SJSA1 (cell line): ENCODE results near the gene CRACR2B. TPM values are rescaled to one million over a fixed set of nuclear protein-coding genes. Genes with fewer than 3 reads are reported as not detected.

ENCODE experiments used
- DNase-seq, 2 experiments: peaks; one replicate each; pipeline ENCODE4 v3.0.0-alpha.2; 2015 to 2020; ENCODE audit warnings: low spot score in 2 of 2, low read depth in 1 of 2
- H3K27ac ChIP-seq: fragments of 250-450 bp; sonication (Bioruptor Pico); 2 replicates; pipeline ENCODE4 v1.5.1; 2020; ENCODE audit warnings: mild to moderate bottlenecking, moderate library complexity
- H3K27me3 ChIP-seq: fragments of 250-450 bp; sonication (Bioruptor Pico); replicated peaks from 2 replicates; pipeline ENCODE4 v1.5.1; 2020; ENCODE audit warnings: mild to moderate bottlenecking, moderate library complexity
- H3K36me3 ChIP-seq: fragments of 250-450 bp; sonication (Bioruptor Pico); 2 replicates; pipeline ENCODE4 v1.5.1; 2020; ENCODE audit warnings: mild to moderate bottlenecking
- H3K4me1 ChIP-seq: fragments of 250-450 bp; sonication (Bioruptor Pico); replicated peaks from 2 replicates; pipeline ENCODE4 v1.6.1; 2021; ENCODE audit warnings: mild to moderate bottlenecking
- H3K4me3 ChIP-seq: fragments of 250-450 bp; sonication (Bioruptor Pico); 2 replicates; pipeline ENCODE4 v1.5.1; 2020; ENCODE audit warnings: mild to moderate bottlenecking
- H3K9me3 ChIP-seq: fragments of 250-450 bp; sonication (Bioruptor Pico); replicated peaks from 2 replicates; pipeline ENCODE4 v1.5.1; 2020; ENCODE audit warnings: mild to moderate bottlenecking
- total RNA-seq: library from RNA; depleted of rRNA; stranded (reverse); fragments of >200 nt; shearing (Covaris generic); gene quantifications from 2 replicates; pipeline ENCODE4 v1.2.3, GENCODE V29; 2014

CRACR2B gene
- total RNA-seq, 1 experiment from 2014 or later, result not detected

DNA sequence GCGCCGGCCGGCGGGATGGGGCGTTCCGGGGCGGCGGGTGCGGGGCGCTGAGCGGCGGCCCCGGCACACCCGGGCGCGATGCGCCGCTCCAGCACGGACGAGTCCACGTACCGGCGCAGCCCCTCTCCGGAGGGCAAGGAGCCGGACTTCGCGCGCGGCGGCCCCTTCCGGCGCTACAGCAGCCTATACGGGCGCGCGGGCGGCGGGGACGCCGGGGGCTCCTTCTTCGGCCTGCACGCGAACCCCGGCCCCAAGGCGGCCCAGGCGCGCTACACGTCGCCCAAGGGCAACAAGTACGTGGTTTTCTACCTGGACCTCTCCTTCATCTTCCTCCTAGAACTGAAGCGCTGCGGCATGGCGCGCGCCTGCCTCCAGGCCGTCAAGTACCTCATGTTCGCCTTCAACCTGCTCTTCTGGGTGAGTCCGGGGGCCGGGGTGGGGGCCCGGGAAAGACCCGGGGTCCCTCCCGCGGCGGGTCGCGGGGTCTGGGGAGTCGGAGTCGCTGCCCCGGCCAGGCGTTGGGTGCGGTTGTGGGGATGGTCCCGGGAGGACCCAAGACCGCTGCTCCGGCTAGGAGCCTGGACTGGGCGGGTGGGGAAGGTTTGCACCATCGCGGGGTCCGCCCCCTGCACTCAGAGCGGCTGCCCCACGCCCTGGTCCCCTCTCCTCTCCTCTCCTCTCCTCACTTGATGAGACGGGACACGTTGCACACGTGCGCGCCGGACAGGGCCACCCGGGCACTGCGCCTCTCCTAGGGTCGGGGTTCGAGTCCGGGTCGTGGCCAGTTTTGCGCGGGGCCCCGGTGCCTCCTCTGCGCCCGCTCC is 22.4 kb downstream of the CRACR2B start:
- Histone ChIP-seq H3K27me3 (no peaks in the 10 kb centered on the region), H3K36me3 (peaks cover 6% of the 10 kb centered on the region; the same call in 1 of the 2 replicates), H3K4me3 (no peak overlapping the region), H3K27ac (no peak overlapping the region), H3K9me3 (no peaks in the 10 kb centered on the region), H3K4me1 (peaks cover 15% of the 10 kb centered on the region)
- DNase-seq, result no peak

DNA sequence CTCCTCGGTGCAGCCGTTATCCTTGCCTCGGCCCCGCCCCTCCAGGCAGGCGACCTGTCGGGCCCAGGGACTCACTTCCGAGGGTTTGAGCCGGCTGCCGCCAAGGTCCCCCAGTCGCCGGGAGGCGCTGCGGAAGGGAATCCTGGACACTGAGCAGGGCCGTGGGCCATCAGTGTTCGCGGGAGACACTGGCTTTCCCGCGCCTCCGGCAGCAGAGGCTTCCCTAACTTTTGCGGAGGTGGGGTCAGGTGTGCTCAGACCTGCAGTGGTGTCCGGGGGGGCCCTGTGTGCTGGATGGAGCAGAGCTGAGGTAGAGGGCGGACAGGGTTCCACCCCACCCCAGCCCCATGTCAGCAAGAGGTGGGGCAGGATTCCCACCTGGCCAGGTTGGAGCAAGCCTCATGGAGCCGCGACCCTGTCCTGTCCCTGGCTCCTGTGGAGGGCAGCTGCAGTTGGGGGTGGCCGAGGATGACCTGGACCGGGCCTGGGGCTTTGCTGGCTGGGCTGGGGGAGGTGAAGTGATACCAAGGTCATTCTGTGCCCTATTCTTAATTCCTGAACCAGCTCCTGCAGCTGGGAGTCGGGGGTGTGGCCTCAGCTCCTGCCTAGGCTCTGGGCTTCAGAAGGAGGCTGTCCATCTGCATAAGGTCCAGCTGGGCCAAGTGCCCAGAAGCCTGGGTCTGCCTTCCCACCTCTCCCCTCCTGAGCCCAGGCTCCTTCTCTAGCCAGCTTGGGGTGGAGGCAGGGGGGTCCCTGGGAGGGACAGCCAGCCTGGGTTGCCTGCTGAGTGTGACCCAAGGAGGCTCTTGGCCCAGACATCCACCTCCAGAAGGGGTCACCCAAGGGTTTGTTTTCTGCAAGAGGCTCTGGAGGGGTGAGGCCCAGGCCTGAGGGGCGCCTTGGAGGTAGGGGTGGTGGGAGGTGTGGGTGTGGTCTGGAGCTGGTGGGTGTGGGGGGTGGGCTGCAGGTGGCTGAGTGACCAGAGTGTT is 23.4 kb downstream of the CRACR2B start:
- Histone ChIP-seq H3K4me1 (peaks cover 6% of the 10 kb centered on the region), H3K27ac (no peak overlapping the region), H3K27me3 (no peaks in the 10 kb centered on the region), H3K4me3 (no peak overlapping the region), H3K9me3 (no peaks in the 10 kb centered on the region), H3K36me3 (peaks cover 6% of the 10 kb centered on the region; the same call in 1 of the 2 replicates)
- DNase-seq, result no peak

- no peaks in the 10 kb centered on the region for H3K4me1 ChIP-seq
- no peak overlapping the region for H3K4me3 ChIP-seq
- no peaks in the 10 kb centered on the region for H3K27me3 ChIP-seq
- DNase-seq, result no peak
- no peak overlapping the region for H3K27ac ChIP-seq
- H3K9me3 ChIP-seq, result no peaks in the 10 kb centered on the region
- H3K36me3 ChIP-seq, result peaks cover 6% of the 10 kb centered on the region; the same call in 1 of the 2 replicates
Measured at GRCh38 chr11:852762-853161, 25.0 kb downstream of the CRACR2B start.

DNA sequence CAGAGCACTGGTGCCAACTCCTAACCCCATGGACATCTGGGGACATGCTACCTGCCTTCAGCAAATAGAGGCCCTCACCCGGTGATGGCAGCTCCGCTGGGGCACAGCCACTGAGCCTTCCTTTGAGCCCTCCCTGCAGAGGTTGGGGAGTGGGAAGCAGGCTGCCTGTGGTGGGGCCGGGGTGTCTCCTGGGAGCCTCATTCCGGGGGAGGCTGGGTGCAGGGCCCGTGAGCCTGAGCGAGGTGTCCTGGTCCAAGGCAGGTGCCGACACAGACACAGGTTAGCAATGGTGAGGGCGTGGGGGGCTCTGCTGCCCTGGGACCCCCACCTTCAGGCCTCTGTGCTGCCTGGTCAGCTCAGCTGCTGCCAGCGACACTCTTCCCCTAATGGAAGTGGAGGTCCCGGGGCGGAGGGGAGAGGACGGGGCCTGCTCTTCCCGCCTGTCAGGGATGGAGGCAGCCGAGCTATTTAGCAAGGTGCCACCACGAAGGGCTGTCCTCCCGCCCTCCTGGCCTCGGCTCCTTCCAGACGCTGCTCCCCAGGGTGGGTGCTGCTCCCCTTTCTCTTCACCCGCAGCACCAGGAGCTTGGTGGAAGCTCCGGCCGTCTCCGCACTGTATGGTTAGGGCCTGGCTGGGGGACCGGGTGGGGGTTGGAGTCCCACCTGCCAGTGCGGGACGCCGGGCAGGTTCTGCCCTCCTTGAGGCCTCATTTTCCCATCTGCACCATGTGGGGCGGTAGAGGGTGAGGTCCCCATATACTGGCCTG is 26.1 kb downstream of the CRACR2B start:
- no peaks in the 10 kb centered on the region for H3K4me1 ChIP-seq
- H3K9me3 ChIP-seq, result no peaks in the 10 kb centered on the region
- H3K36me3 ChIP-seq, result peaks cover 4% of the 10 kb centered on the region; the same call in 1 of the 2 replicates
- no peak for DNase-seq
- H3K27ac ChIP-seq, result no peak overlapping the region
- H3K27me3 ChIP-seq, result no peaks in the 10 kb centered on the region
- H3K4me3 ChIP-seq, result no peak overlapping the region

DNA sequence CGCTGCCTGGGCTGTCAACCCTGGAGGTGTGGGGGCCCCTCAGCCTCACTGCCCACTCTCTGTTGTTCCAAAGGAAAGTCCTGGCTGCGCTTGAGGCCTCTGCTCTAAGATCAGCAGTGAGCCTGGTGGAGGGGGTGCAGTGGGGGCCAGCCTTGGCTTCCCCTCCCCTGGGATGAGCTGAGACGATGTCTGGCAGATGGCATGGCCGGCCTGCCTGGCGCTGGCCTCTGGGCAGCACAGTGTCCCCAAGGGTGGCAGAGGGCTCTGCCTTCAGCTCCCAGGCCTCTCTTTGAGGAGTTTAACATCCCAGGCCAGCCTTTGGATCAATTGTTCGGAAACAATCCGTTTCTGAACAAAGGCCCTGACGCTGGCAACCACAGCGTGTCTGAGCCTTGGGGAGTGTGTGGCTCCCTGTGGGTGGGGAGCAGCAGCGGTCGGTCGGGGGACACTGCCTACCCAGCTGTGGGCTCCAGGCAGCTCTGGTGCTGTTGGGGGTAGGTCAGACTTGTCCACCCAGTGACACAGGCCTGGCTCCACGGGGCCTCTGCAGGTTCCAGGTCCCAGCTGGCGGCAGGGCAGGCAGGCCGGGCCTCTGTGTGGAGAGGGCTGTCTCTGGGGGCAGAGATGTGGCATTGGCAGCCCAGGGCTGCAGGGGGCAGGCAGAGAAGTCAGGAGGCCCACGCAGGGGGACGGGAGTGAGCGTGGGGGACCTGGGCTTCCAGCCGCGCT is 27.0 kb downstream of the CRACR2B start:
- no peaks in the 10 kb centered on the region for H3K9me3 ChIP-seq
- no peaks in the 10 kb centered on the region for H3K27me3 ChIP-seq
- peaks cover 4% of the 10 kb centered on the region; the same call in 1 of the 2 replicates for H3K36me3 ChIP-seq
- H3K4me3 ChIP-seq, result no peak overlapping the region
- DNase-seq, result no peak
- H3K27ac ChIP-seq, result no peak overlapping the region
- no peaks in the 10 kb centered on the region for H3K4me1 ChIP-seq

- no peaks in the 10 kb centered on the region for H3K4me1 ChIP-seq
- no peaks in the 10 kb centered on the region for H3K27me3 ChIP-seq
- no peak for DNase-seq
- no peak overlapping the region for H3K4me3 ChIP-seq
- H3K27ac ChIP-seq, result no peak overlapping the region
- H3K36me3 ChIP-seq, result peaks cover 4% of the 10 kb centered on the region; the same call in 1 of the 2 replicates
- no peaks in the 10 kb centered on the region for H3K9me3 ChIP-seq
Measured at GRCh38 chr11:855330-855674, 27.6 kb downstream of the CRACR2B start.

- H3K4me1 ChIP-seq, result no peaks in the 10 kb centered on the region
- H3K9me3 ChIP-seq, result no peaks in the 10 kb centered on the region
- no peak overlapping the region for H3K4me3 ChIP-seq
- DNase-seq, result no peak
- H3K36me3 ChIP-seq, result peaks cover under 1% of the 10 kb centered on the region; the same call in 1 of the 2 replicates
- H3K27ac ChIP-seq, result no peak overlapping the region
- H3K27me3 ChIP-seq, result no peaks in the 10 kb centered on the region
Measured at GRCh38 chr11:855796-856195, 28.1 kb downstream of the CRACR2B start.

DNA sequence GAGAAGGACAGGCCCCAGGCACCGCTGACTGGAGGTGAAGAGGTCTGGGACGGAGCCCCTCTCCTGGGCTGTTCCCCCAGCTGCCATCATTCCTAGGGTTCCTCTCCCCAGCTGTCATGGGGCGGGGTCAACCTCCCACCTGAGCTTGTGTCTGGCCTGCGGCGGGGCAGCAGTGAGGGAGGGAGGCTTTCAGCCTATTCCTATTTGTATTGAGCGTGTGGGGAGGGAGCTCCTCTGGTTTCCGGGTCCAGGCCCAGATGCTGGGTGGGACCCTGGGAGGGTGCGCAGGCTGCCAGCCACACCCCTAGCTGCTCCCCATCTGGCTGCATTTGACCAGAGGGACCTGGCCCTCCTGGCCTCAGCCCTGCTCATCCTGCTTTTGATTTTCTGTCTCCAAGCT is 28.7 kb downstream of the CRACR2B start:
- no peak overlapping the region for H3K4me3 ChIP-seq
- H3K9me3 ChIP-seq, result no peaks in the 10 kb centered on the region
- no peaks in the 10 kb centered on the region for H3K36me3 ChIP-seq
- no peaks in the 10 kb centered on the region for H3K27me3 ChIP-seq
- no peaks in the 10 kb centered on the region for H3K4me1 ChIP-seq
- H3K27ac ChIP-seq, result no peak overlapping the region
- no peak for DNase-seq

- no peaks in the 10 kb centered on the region for H3K36me3 ChIP-seq
- no peak overlapping the region for H3K4me3 ChIP-seq
- no peaks in the 10 kb centered on the region for H3K9me3 ChIP-seq
- H3K27ac ChIP-seq, result no peak overlapping the region
- H3K4me1 ChIP-seq, result no peaks in the 10 kb centered on the region
- no peak for DNase-seq
- H3K27me3 ChIP-seq, result no peaks in the 10 kb centered on the region
Measured at GRCh38 chr11:858053-858761, 30.5 kb downstream of the CRACR2B start.

DNA sequence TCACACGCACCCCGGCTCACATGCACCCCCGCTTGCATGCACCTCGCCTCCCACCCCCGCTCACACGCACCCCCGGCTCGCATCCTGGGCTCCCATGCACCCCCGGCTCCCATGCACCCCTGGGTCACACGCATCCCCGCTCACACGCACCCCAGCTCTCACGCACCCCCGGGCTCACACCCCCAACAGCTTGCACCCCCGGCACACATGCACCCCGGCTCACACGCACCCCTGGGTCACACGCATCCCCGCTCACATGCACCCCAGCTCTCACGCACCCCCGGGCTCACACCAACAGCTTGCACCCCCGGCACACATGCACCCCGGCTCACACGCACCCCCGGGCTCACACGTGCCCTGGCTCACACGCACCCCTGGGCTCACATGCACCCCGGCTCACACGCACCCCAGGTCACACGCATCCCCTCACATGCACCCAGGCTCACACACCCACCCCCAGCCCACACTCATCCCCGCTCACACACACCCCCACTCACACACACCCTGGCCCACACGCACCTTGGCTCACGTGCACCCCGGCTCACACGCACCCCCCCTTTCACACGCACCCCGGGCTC is 31.1 kb downstream of the CRACR2B start:
- Histone ChIP-seq H3K27ac (no peak overlapping the region), H3K4me3 (no peak overlapping the region), H3K36me3 (no peaks in the 10 kb centered on the region)

DNA sequence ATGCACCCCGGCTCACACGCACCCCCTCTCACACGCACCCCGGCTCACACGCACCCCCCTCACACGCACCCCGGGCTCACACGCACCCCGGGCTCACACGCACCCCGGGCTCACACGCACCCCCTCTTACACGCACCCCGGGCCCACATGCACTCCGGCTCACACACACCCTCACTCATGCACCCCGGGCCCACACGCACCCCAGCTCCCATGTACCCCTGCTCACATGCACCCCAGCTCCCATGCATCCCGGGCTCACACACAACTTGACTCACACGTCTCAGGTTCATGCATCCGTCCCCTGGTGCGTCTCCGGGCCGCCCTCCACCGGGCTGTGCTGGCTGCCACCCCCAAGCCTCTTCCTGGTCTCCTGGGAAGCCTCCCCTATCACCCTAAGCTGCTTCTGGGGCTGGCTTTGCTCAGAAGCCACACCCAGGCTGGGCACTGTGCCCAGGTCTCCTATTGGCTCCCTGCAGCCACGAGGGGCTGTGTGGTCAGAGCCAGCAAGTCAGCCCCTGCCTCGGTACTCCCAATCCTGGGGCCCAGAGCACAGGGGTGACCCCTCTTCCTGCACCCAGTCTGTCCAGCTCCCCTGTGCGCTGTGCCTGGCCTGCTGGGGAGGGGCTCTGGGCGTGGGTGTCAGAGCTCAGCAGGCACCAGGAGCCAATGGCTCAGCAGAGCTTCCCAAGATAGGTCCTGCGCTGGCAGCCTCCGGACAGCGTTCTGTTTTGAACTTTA is 31.8 kb downstream of the CRACR2B start:
- H3K9me3 ChIP-seq, result no peaks in the 10 kb centered on the region
- H3K4me3 ChIP-seq, result no peak overlapping the region
- 0 out of 2 replicates have a peak, but pooled peaks cover 2% of the 10 kb centered on the region for H3K36me3 ChIP-seq
- H3K27me3 ChIP-seq, result no peaks in the 10 kb centered on the region
- H3K4me1 ChIP-seq, result no peaks in the 10 kb centered on the region
- DNase-seq, result no peak
- H3K27ac ChIP-seq, result no peak overlapping the region

More for the DNA sequence above, 31.1 kb downstream of the CRACR2B start:
- Histone ChIP-seq H3K9me3 (no peaks in the 10 kb centered on the region), H3K27me3 (no peaks in the 10 kb centered on the region), H3K4me1 (no peaks in the 10 kb centered on the region)
- DNase-seq, result no peak
